Measurements from ENCODE around the gene PYGO2.

- TF ChIP-seq, protein P1, sequence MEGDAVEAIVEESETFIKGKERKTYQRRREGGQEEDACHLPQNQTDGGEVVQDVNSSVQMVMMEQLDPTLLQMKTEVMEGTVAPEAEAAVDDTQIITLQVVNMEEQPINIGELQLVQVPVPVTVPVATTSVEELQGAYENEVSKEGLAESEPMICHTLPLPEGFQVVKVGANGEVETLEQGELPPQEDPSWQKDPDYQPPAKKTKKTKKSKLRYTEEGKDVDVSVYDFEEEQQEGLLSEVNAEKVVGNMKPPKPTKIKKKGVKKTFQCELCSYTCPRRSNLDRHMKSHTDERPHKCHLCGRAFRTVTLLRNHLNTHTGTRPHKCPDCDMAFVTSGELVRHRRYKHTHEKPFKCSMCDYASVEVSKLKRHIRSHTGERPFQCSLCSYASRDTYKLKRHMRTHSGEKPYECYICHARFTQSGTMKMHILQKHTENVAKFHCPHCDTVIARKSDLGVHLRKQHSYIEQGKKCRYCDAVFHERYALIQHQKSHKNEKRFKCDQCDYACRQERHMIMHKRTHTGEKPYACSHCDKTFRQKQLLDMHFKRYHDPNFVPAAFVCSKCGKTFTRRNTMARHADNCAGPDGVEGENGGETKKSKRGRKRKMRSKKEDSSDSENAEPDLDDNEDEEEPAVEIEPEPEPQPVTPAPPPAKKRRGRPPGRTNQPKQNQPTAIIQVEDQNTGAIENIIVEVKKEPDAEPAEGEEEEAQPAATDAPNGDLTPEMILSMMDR (conservative IDR thresholded peaks at IDR 0.05): no peak
- TF ChIP-seq ZFX (IDR thresholded peaks at IDR 0.05): no peak
These were observed 20.9 kb downstream of the PYGO2 start for GRCh38 chr1:154940651-154941194.
